GM18868 (cell line): ENCODE data around the gene CAMP.
A peak's percentile ranks its signal among the peaks of the same experiment; 100 is the strongest.
"Not testable (repeated sequence)": the region's sequence is repeated elsewhere in the genome, so short reads cannot be mapped to it uniquely, and the experiment has no call there.

Source experiments
- ATAC-seq: cut with Tn5 transposase; IDR thresholded peaks from one replicate; pipeline ENCODE4 v1.9.1; 2021; ENCODE audit warnings: mild to moderate bottlenecking, moderate library complexity; ENCODE audit not compliant: unreplicated experiment

CAMP gene, protein sequence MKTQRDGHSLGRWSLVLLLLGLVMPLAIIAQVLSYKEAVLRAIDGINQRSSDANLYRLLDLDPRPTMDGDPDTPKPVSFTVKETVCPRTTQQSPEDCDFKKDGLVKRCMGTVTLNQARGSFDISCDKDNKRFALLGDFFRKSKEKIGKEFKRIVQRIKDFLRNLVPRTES

DNA sequence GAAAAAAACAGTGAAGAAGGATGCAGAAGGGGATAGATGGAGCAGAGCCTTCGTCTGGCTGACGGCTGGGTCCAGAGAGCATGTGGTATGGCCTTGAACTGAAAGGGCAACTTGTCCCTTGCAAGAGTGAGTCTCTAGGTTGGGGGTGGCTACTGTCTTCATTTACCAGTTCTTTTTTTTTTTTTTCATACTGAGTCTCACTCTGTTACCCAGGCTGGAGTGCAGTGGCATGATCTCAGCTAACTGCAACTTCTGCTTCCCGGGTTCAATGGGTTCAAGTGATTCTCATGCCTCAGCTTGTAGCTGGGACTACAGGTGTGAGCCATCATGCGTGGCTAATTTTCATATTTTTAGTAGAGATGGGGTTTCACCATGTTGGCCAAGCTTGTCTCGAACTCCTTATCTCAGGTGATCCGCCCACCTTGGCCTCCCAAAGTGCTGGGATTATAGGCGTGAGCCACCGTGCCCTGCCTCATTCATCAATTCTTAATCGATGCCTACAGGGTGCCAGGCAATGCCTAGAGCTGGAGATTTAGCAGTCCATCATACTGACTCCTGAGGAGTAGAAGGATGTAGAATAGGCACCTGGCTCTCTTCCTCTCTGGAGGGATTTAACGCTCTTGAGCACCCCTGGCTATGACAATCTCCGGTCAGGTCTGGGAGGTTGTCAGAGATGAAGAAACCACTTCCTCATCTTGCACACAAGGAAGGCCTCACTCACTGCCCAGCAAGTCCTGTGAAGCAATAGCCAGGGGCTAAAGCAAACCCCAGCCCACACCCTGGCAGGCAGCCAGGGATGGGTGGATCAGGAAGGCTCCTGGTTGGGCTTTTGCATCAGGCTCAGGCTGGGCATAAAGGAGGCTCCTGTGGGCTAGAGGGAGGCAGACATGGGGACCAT, at the start of gene CAMP:
TSS of gene CAMP (plus strand) at position 880 of the 898 bp plus-strand sequence. CDS start at position 897, 17 bp downstream.
- ATAC-seq = peak; percentile 85

- ATAC-seq = no peak
Measured at GRCh38 chr3:48178072-48178471, 45.2 kb upstream of the CAMP start.

- ATAC-seq = no peak
Measured at GRCh38 chr3:48180021-48180420, 43.3 kb upstream of the CAMP start.

DNA sequence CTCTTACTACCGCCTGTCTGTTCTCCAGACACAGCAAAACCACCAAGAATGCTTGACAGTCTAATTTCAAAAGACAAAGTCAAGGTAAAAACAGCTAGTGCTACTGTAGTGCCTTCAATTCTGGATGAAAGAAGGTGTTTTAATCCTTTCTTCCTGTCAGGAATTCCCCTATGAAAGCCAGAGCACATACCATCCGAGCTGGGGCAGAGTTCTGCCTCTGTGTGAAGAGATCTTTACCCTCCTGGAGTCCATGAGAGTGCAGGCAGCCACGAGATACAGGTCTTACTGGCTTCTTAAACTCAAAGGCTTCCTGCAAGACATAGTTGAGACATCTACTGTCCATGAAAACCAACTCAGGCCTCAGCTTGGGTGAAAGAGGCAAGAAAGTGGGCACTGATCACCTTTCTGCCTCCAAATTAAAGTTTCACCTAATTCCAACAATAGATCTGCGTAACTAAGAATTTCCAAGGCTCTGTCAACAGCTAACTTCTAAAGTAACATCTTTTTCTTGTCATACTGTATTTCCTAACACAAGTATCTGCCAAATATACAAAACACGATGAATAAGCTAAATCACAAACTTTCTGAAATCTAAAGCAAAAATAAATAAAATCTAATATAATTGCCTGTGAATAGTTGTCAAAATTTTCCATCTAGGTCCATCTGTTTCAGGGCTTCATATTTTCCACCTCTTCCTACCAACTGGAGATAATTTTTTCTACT, 42.6 kb upstream of the CAMP start:
- ATAC-seq = no peak

DNA sequence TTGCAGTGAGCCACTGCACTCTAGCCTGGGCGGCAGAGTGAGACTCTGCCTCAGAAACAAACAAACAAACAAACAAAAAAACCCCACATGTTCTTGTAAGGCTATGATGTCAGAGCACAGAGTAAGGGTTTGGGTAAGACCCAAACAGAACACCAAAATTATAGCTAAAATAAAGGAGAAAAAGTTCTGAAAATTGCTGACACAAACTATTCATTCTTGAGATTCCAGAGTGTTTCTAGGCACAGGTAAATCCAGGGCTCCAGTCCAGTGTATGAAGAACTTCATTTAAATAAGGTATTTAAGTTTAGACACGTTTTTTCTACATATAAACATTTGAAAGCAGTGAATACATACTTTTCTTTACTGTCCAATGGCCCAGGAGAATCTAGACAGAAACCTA, 39.0 kb upstream of the CAMP start:
- ATAC-seq = no peak

DNA sequence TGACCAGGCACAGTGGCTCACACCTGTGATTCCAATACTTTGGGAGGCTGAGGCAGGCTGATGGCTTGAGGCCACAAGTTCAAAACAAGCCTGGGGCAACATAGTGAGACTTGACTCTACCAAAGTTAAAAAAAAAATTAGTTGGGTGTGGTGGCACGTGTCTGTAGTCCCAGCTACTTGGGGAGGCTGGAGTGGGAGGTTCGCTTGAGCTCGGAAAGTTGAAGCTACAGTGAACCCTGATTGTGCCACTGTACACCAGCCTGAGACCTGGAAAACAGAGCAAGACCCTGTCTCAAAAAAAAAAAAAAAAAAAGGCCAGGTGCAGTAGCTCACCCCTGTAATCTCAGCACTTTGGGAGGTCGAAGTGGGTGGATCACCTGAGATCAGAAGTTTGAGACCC, 38.2 kb upstream of the CAMP start:
- no peak for ATAC-seq

- ATAC-seq = no peak
Measured at GRCh38 chr3:48186631-48187300, 36.5 kb upstream of the CAMP start.

DNA sequence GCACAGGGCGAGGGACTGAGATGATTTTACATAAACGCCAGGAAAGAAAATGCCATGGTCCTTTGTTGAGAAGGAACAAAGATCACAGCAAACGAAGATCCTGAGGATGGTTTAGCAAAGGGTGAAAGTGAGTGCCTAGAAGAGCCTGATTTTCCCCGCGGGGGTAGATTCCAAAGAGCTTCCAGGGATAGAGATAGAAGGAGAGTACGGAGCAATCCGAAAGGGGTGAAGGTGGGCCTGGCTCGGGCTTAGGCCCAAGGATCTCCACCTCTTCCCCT, 36.1 kb upstream of the CAMP start:
- no peak for ATAC-seq

- ATAC-seq = peak; percentile 19
Measured at GRCh38 chr3:48187579-48188265, 35.6 kb upstream of the CAMP start.

- ATAC-seq = peak; percentile 95
Measured at GRCh38 chr3:48188266-48189201, 34.8 kb upstream of the CAMP start, which contains the start of gene CDC25A. TSS of gene CDC25A (minus strand) at chr3:48188417. CDS start at chr3:48187947, 470 bp downstream.

DNA sequence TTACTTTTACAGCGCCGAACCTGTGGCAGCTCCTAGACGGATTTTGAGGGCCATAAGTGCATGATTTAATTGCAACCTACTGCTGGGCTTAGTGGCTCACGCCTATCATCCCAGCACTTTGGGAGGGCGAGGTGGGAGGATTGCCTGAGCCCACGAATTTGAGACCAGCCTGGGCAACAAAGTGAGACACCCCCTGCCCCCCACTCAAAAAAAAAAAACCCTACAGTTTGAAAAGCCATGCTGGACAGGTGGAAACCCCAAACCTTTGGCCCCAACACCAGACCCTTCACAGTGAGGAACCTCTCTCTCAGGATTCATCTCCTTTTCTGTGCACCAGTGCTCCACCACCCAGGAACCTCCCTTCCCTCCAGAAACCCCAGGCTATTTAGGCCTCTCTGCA, 34.0 kb upstream of the CAMP start:
- no peak for ATAC-seq

DNA sequence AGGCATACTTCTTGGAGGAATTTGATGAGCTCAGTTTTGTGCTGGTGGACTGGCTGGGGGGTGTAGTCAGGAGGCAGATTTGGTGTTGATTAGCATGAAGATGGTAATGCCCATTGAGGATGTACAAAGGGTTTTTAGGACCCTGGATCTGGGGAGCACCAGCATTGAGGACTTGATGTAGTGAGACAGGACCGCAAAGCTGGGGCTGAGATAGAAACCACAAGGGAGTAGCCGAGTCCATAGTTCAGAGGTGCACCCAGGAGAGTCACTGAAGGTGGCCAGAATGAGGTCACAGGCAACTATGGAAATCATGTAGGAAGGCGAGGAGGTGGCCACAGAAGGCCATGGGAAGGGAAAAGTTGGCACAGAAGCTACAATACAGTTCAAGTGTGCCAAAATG, 32.4 kb upstream of the CAMP start:
- ATAC-seq = no peak

GRCh38 chr3:48194446-48195071, 28.7 kb upstream of the CAMP start:
- no peak for ATAC-seq

DNA sequence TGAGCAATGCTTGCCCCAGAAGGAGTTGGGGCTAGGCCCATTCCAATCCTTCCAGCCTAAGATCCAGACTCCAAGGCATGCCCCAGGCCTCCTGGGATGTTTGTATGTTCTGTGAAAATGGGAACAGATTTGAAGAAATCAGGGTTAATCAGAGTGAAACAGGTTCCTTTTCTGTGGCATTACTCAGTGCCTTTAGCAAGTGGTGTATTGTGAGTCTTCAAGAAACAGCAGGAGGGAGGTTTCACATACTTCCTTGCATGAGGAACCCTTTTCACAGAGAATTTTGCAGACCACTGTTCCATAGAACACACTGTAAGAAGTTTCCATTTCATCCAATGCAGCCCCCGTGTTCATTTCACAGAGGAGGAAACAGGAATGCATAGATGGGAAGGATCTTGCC, 26.7 kb upstream of the CAMP start:
- no peak for ATAC-seq

- ATAC-seq = no peak
Measured at GRCh38 chr3:48199117-48199516, 24.2 kb upstream of the CAMP start.

- no peak for ATAC-seq
Measured at GRCh38 chr3:48202632-48203031, 20.7 kb upstream of the CAMP start.

DNA sequence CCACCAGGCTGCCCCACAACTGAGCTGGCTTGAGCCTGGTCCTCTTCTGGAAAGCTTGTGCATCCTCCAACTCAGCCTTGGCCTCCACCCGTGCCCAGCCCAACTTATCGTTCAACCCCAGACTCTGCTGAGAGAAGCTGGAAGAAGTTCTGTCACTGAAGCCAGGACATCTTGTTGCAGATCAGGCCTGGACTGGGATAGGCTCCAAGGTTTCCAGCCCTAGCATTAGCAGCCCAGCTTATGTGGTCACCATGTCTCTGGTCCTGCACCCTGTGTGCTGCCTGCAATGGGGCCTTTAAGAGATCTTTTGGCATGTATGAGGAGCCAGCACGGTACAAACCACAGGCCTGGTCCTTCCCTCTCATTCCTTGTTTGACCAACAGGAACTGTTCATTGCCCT, 15.2 kb upstream of the CAMP start:
- ATAC-seq = no peak

GRCh38 chr3:48209445-48209844, 13.8 kb upstream of the CAMP start:
- no peak for ATAC-seq

- ATAC-seq = not testable (repeated sequence)
Measured at GRCh38 chr3:48210534-48210933, 12.8 kb upstream of the CAMP start.
